Stimulated activated CD8-positive, alpha-beta memory T cell treated with anti-CD3 and anti-CD28 coated beads, Interleukin-15, amount 100 ng/mL, for 1 hour (primary cell): ENCODE data around the gene DPYSL4.
"Not testable (repeated sequence)": the region's sequence is repeated elsewhere in the genome, so short reads cannot be mapped to it uniquely, and the experiment has no call there.

Experiments
- DNase-seq: peaks from one replicate; pipeline ENCODE4 v3.0.0-alpha.2; 2020; ENCODE audit warnings: low read depth

Gene DPYSL4

GRCh38 chr10:132207536-132208461 lies 21.1 kb downstream of the DPYSL4 start:
- no peak for DNase-seq

GRCh38 chr10:132208462-132209050 lies 21.8 kb downstream of the DPYSL4 start:
- no peak for DNase-seq

GRCh38 chr10:132209130-132209529 lies 22.4 kb downstream of the DPYSL4 start:
- DNase-seq: no peak

DNA sequence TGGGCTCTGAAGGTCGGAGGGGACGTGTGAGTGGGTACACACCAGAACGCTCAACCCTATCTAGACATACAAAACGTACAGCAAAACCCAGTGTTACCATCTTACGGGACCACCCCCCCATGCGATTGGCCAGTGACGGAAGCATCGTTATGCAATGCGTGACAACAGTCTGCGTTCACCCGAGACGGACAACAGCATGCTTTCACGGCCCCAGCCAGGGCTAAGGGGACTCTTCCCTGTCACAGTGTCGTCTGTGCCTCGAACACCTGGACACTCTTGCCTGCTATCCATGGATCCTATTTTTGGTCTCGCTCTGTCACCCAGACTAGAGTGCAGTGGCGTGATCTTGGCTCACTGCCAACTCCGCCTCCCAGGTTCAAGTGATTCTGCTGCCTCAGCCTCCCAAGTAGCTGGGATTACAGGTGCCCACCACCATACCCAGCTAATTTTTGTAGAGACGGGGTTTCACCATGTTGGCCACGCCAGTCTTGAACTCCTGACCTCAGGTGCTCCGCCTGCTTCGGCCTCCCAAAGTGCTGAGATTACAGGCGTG lies 23.3 kb downstream of the DPYSL4 start:
- DNase-seq: no peak

DNA sequence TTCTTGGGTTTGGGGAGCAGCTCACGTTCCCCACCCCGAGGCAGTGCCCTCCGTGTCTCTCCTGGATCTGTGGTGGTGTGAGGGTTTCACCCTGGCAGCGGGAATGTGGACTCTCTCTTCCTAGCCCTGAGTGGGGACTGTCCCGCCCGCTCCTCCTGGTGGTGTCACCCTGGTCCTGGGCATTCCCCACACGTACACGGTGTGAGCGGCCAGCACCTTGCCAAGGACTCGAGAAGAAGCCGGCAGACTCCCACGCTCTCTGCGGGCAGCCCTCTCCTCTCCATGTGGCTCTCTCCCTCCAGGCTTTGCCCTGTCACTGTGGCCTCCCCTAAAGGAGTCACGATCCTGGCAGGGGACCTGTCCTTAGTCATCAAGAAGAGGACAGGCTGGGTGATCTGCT lies 24.0 kb downstream of the DPYSL4 start:
- DNase-seq: no peak

GRCh38 chr10:132211246-132211645 lies 24.5 kb downstream of the DPYSL4 start:
- DNase-seq: no peak

DNA sequence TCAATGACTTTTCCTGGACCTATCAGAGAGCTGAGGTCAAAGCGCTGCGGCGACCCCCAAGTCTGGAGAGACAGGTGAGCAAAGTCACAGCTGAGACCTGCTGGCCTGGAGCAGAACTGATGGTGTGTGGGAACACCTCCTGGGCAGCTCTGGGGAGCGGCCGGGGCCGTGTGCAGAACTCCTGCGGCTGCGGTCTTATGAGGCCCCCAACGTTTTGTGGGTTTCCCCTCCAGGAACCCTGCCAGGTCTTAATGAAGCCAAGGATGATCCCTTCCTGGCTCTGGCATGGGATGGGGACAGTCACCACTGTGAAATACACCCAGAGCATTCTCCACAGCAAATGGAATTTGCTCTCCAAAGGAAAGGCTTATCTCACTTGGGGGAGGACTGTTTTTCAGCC lies 26.1 kb downstream of the DPYSL4 start:
- no peak for DNase-seq

GRCh38 chr10:132213917-132214316 lies 27.2 kb downstream of the DPYSL4 start:
- DNase-seq: no peak

GRCh38 chr10:132216441-132216840 lies 29.7 kb downstream of the DPYSL4 start:
- not testable (repeated sequence) for DNase-seq

DNA sequence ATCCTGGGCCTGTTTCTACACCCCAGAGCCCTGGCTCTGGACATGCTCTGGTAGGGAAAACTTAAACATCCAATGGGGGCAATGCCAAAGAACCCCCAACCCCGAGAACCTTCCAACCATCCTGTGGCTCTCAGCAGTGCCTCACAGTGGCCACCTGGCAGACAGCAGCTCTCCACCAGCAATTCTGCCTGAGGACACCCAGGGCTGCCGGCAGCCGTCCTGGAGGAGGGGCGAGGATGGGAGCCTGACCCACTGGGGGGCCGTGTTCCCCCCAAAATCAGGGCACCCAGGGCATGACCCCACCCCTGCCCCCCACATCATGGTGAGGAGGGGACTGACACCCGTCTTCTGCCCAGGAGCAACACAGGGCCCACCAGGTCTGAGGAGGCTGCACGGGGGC lies 32.7 kb downstream of the DPYSL4 start:
- DNase-seq: no peak

DNA sequence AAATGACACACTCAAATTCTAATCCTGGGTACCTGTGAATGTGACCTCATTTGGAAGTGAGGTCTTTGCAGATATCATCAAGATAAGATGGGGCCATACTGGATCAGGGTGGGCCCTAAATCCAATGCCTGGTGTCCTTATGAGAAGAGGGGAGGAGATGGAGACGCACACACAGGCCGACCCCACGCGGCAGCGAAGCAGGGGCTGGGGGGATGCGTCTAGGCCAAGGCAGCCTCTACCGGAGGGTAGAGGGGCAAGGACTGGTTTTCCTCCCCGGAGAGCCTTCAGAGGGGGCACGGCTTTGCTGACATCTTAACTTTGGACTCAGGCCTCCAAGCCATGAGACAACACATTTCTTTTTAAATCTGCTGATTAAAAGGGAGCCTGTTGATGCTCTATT lies 33.3 kb downstream of the DPYSL4 start:
- no peak for DNase-seq

DNA sequence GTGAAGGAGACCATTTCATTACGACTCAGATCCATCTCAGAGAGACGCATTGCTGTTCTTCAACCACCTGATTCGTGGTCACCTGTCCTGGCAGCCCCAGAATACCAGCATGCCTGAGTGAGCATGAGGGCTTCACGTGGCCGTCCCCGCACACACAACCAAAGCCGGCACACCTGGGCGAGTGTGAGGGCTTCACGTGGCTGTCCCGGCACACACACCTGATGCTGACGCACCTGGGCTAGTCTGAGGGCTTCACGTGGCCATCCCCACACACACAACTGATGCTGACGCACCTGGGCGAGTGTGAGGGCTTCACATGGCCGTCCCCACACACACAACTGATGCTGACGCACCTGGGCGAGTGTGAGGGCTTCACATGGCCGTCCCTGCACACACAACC lies 34.2 kb downstream of the DPYSL4 start:
- not testable (repeated sequence) for DNase-seq

DNA sequence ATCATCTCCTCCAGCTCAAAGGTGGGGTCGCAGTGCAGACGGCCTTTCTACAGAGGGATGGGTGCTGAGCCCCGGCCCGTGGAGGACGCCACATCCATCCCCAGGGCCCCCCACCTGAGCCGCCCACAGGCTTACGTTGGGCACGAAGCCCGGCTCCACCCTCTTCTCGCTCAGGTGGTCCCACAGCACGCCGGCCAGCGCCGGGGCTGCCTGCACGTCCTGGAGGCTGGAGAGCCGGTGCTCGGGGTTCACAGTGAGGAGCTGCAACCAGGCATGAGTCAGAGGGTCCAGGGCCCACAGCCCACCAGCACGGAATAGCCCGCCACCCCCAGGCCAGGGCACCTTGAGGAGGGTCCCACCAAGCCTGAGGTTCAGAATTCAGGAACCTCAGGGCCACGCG lies 36.0 kb downstream of the DPYSL4 start:
- no peak for DNase-seq

DNA sequence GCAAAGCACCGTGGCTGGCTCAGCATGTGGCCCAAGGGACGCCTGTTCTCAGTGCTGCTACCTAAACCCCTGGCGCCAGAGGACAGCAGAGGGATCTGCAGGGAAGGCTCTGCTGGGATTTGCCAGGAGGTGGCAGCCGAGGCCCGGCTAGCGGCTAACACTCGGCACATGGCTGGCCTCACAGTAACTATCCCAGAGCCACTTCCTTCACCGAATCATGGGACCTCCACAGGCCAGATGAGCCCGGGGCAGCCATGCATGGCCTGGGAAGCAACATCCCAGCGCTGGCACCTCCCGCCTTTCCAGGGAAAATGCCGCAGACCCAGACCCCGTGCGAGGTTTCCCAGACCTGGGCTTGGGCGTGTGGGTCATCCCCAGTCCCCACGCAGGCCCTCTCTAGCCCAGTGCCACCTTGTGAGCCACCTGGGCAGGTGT lies 36.4 kb downstream of the DPYSL4 start:
- DNase-seq: peak; percentile 14

GRCh38 chr10:132223611-132224342 lies 37.0 kb downstream of the DPYSL4 start:
- DNase-seq: no peak

DNA sequence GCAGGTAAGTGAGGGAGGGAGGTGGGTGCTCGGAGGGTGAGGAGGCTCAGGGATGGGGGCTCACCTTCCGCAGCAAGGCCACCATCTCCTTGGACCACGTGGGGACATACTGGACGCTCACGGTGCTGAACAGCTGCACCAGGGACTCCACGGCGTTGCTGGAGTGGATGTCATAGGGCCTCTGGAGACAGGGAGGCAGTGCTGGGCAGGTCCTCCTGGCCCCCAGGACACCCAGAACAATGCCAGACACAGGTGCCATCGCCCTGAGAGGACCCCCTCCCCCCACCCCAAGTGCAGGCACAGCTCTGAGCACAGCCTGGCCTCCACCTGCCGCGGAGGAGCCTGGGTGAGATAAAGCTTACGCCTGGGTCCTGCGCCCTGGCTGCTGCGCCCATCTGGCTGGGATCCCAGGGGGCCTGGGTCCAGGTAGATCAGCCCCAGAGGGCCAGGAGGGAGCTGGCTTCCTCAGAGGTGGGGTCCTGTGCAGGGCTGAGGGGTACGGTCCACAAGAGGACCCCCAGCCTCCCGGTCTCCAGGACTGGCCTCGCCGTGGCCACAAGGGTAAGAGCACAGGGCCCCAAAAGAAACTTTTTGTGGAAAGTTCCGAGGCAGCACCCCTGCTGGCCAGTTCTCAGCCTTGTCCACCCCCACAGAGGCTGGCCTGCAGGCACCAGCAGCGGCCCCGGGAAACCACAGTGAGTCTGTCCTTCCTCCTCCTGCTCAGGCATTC lies 37.8 kb downstream of the DPYSL4 start:
- no peak for DNase-seq

GRCh38 chr10:132225073-132225848 lies 38.5 kb downstream of the DPYSL4 start:
- no peak for DNase-seq

DNA sequence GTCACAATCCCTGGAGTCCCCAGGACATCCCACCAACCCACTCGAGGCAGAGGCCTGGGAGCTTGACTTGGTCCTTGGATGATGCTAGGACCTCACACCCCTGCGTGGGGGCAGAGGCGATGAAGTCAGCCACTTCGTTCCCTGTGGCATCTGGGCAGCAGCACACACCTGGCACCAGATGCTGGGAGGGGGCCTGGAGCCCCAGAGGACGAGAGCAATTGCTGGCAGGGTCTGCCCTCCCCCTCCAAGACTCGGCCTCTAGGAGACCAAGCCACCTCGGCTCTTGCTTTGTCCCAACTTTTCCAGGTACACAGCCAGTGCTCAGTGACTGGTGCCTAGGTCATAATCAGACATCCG lies 39.1 kb downstream of the DPYSL4 start:
- DNase-seq: no peak

DNA sequence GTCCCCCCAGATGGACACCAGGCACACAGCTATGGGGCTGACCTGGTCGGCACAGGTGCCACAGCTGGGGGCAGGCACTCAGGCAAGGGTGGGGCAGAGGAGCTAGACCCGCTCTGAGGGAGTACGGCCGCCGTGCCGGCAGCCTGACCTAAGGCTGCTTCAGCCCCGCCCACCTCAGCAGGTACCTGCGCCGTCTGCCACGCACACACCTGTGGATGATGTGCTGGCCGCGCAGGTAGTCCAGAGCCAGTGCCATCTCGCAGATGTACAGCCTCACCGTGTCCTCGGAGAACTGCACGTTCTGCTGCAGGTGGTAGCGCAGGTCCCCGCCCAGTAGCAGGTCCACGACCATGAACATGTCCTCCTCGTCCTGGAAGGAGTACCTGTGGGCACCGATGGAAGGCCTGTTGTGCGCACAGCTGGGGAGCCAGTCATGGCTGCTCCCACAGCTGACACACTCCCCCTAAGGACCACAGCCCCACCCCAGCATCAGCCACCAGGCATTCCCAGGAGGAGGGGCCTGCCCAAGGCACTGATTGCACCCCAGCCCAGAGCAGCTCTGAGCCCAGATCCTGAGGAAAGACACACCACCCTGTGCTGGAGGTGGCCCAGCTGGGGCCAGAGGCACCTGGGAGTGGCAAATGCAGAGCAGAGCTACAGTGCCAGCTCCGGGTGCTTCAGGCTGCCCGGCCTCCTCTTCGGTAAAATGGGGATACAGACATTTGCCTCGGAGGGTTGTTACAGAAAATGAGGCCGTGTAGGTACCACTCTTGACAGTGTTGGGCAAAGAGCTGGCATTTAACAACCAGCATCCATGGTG lies 40.0 kb downstream of the DPYSL4 start:
- no peak for DNase-seq

DNA sequence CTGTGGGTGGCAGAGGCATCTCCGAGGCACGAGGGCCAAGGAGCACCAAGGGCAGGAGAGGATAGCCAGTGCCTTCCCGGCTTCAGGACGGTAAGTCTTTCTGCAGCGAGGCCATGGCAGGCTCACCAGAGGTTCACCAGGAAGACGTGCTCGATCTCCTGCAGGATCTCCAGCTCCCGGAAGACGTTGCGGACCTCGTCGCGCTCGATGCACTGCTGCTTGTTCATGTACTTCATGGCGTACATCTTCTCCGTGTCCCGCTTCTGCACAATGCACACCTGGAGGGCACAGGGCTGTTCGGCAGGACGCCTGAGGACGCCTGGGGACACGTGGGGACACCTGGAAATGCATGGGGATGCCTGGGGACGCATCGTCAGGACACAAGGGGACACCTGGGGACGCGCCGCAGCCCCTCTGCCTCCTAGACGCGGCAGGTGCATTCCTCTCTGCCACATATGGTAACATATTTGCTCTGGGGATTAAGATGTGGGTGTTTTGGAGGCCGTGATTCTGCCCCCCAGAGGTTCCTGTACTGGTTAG lies 41.2 kb downstream of the DPYSL4 start:
- no peak for DNase-seq
